Heart right ventricle (tissue), 16 donors: ENCODE data around the gene C4orf54. TPM values are rescaled to one million over a fixed set of nuclear protein-coding genes. Genes with fewer than 3 reads are reported as not detected.

Source experiments
- ATAC-seq, 8 donors: fragments of 200-7000 bp; cut with Tn5 transposase; one replicate each; pipeline ENCODE4 v1.9.1; 2020; ENCODE audit warnings: mild to moderate bottlenecking in 8 of 8, moderate library complexity in 8 of 8, moderate number of reproducible peaks in 1 of 8
- DNase-seq, 2 donors: peaks; one replicate each; pipeline ENCODE4 v3.0.0-alpha.2; 2020
- H3K27ac ChIP-seq, 10 donors: fragments of 200-600 bp; sonication (generic) in 2 of 10; one replicate each; pipeline versions ENCODE4 v1.5.0 to v1.8.0; 2020 to 2022; ENCODE audit warnings: mild to moderate bottlenecking in 3 of 10
- H3K27me3 ChIP-seq, 7 donors: fragments of 200-600 bp; one replicate each; pipeline ENCODE4 v1.8.0; 2021 to 2022; ENCODE audit warnings: mild to moderate bottlenecking in 2 of 7
- H3K36me3 ChIP-seq, 9 donors: fragments of 200-600 bp; sonication (generic) in 1 of 9; one replicate each; pipeline versions ENCODE4 v1.5.0 to v1.8.0; 2020 to 2022; ENCODE audit warnings: mild to moderate bottlenecking in 2 of 9
- H3K4me1 ChIP-seq, 9 donors: fragments of 200-600 bp; sonication (generic) in 1 of 9; one replicate each; pipeline versions ENCODE4 v1.5.0 to v1.8.0; 2020 to 2022; ENCODE audit warnings: mild to moderate bottlenecking in 4 of 9
- H3K4me3 ChIP-seq, 10 donors: fragments of 200-600 bp; sonication (generic) in 2 of 10; one replicate each; pipeline versions ENCODE4 v1.5.0 to v1.8.0; 2020 to 2022; ENCODE audit warnings: mild to moderate bottlenecking in 7 of 10, moderate library complexity in 2 of 10
- H3K9me3 ChIP-seq, 11 donors: fragments of 200-600 bp in 10 of 11; sonication (generic) in 2 of 11; one replicate each; pipeline versions ENCODE4 v1.5.0 to v1.8.0; 2013 to 2022; ENCODE audit warnings: mild to moderate bottlenecking in 2 of 11, control low read depth in 1 of 11, moderate library complexity in 1 of 11
- WGBS, 2 donors: extraction: QIAGEN DNeasy Blood & Tissue Kit; methylation state at CpG; one replicate each; pipeline ENCODE4 v1.1.7; 2013; ENCODE audit warnings: inconsistent platforms in 1 of 2; 5-methylcytosine and 5-hydroxymethylcytosine counted together
- intact Hi-C, 10 donors: fragments of 100-400 bp; cut with DNase I; formaldehyde crosslinking; loops; one replicate each; pipeline versions ENCODE4 v1.11.1 to v1.14.2; 2022
- polyA plus RNA-seq, 2 donors: library from polyadenylated mRNA; stranded (reverse); fragments of 200-250 nt; gene quantifications; one replicate each; pipeline ENCODE4 v1.2.3, GENCODE V29; 2013
- total RNA-seq, 10 donors: library from RNA; stranded (reverse); fragmentation: NEBNext Ultra II Directional in 3 of 10; extraction: Animal tissue kit (Norgen Biotek cat#: 25700) in 3 of 10; gene quantifications; one replicate each; pipeline versions ENCODE4 v1.2.1 to v1.2.4, GENCODE V29; 2021 to 2023
- TF ChIP-seq, protein P1 (sequence below), 9 donors: fragments of 200-600 bp; sonication (generic) in 2 of 9; IDR thresholded peaks; one replicate each; pipeline versions ENCODE4 v1.5.0 to v1.8.0; 2021 to 2022; ENCODE audit warnings: antibody characterized with exemption in 9 of 9, mild to moderate bottlenecking in 5 of 9, moderate library complexity in 1 of 9
- donor health status: Arrhythmogenic right ventricular cardiomyopathy.
- donor health status: ischemic (EF 13 %, LVEDD 7.1; RV severe dilation, severe dysfunction).
- donor health status: healthy with polysubstance abuse.
- donor health status: DM: no; HTN: yes; CAD: no.
- donor health status: DM: no; HTN: no; CAD: no.
- donor health status: ischemic (EF 25% LVEDD 6.9; RV normal size, moderate dysfunction).
- donor health status: ischemic (EF 25% LVEDD 5.7; RV mildly dilated, moderate dysfunction).
- donor health status: healthy.
- donor health status: DM: yes; HTN: yes; CAD: no.
- donor health status: Ischemic cardiomyopathy.
- donor health status: ischemic (EF 35%, LVEDD 5.7; RV mildly dilated, moderate dysfunction).
- donor health status: nonischemic (EF 11% LVEDD 7.7; RV severe dilation, severe dysfunction).
- donor health status: DM: yes; HTN: yes; CAD: no.
- donor health status: PGD.
- donor health status: ischemic (EF 29% LVEDD 5.4; RV normal size, mild dysfunction).
- donor health status: nonischemic (EF 23%, LVEDD 6.1; RV moderate dilation, normal function).

C4orf54 gene
- total and polyA plus RNA-seq, 12 donors: 0.68 to 14.4 (median 1.6) TPM

DNA sequence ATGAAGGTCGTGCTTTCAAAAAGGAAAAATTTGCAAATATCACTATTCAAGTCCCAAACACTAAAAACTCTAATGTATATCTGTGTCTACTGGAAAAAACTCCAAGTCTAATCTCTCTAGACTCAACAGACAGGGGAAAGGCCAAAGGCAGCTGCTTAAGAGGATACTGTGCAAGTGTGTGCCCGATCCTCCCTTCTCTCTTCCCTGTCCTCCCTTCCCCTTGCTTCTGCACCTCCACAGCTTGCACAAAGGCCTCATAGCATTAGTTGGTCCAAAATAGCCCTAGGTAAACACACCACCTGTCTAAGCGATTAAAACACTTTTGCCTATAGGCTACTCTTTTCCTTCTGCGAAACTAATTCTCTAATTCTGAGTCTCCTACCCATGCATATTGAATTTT is 10.6 kb downstream of the C4orf54 start:
- intact Hi-C loops: loop anchor here in 1 of 10 donors (10.0 kb wide), 2 partner anchors 82 to 158 kb away; partner anchors contain the start of gene TRMT10A
- H3K27me3 ChIP-seq: no peaks in the 10 kb centered on the region
- no peak overlapping the region for H3K4me3 ChIP-seq
- H3K9me3 ChIP-seq: no peaks in the 10 kb centered on the region
- ATAC-seq (no peak), DNase-seq (no peak)
- TF ChIP-seq, protein P1, sequence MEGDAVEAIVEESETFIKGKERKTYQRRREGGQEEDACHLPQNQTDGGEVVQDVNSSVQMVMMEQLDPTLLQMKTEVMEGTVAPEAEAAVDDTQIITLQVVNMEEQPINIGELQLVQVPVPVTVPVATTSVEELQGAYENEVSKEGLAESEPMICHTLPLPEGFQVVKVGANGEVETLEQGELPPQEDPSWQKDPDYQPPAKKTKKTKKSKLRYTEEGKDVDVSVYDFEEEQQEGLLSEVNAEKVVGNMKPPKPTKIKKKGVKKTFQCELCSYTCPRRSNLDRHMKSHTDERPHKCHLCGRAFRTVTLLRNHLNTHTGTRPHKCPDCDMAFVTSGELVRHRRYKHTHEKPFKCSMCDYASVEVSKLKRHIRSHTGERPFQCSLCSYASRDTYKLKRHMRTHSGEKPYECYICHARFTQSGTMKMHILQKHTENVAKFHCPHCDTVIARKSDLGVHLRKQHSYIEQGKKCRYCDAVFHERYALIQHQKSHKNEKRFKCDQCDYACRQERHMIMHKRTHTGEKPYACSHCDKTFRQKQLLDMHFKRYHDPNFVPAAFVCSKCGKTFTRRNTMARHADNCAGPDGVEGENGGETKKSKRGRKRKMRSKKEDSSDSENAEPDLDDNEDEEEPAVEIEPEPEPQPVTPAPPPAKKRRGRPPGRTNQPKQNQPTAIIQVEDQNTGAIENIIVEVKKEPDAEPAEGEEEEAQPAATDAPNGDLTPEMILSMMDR (IDR thresholded peaks at IDR 0.05): no peak
- no peak overlapping the region for H3K27ac ChIP-seq
- peaks cover 0 to 29% (median 13%) of the 10 kb centered on the region in 9 donors for H3K4me1 ChIP-seq
- H3K36me3 ChIP-seq: no peaks in the 10 kb centered on the region
- WGBS, 2 donors: 71 to 77% methylated on average over 4 of the region's 4 CpGs

DNA sequence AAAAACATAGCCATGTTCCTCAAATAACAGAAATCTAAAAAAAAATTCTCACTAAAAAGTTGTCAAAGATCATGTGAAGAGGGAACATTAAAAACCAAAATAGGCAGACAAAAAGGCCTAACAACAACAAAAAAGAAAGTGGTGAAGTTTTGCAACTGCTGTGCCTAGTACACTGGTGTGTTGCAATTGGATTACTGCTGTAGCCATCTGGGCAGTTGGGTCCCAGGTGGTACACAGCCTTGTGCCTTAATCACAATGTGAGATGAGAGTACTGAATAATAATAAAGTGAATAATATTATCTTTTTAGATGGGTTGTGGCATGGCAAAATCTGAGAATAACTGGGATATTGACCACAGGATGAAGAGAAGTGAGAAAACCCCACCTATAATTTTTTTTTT is 12.0 kb downstream of the C4orf54 start:
- no peaks in the 10 kb centered on the region for H3K27me3 ChIP-seq
- no peaks in the 10 kb centered on the region for H3K9me3 ChIP-seq
- peaks cover 0 to 29% (median 13%) of the 10 kb centered on the region in 9 donors for H3K4me1 ChIP-seq
- TF ChIP-seq, protein P1 (IDR thresholded peaks at IDR 0.05): no peak
- no peak for DNase-seq
- H3K36me3 ChIP-seq: no peaks in the 10 kb centered on the region
- peak overlapping the region in 1 of 10 donors; percentile 1 for H3K27ac ChIP-seq
- no peak for ATAC-seq
- intact Hi-C loops: loop anchor here in 1 of 10 donors (10.0 kb wide), 2 partner anchors 81 to 159 kb away; partner anchors contain the start of gene TRMT10A
- no peak overlapping the region for H3K4me3 ChIP-seq

DNA sequence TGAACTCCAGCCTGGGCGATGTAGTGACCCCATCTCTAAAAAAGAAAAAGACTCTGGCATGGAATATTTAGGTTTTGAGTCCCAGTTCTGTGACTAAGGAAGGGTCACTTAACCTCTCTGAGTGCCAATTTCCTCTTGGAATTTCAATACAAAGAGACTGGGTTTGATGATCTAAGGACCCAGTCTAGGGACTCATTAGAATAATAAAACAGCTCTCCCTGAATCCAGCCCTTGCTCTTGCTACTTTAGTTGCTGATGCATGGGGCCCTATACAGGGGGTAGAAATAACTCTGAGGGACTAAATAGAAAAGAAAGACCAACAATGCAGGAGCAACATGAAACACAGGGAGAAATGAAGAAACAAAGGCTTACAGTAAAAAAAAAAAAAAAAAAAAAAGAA is 12.6 kb downstream of the C4orf54 start:
- Histone ChIP-seq H3K27ac (no peak overlapping the region), H3K36me3 (no peaks in the 10 kb centered on the region), H3K4me3 (no peak overlapping the region), H3K4me1 (peaks cover 0 to 29% (median 13%) of the 10 kb centered on the region in 9 donors), H3K9me3 (no peaks in the 10 kb centered on the region), H3K27me3 (no peaks in the 10 kb centered on the region)
- TF ChIP-seq, protein P1 (IDR thresholded peaks at IDR 0.05): no peak
- DNase-seq: no peak
- ATAC-seq: no peak
- intact Hi-C loops: loop anchor here in 1 of 10 donors (10.0 kb wide), 2 partner anchors 80 to 160 kb away; partner anchors contain the start of gene TRMT10A
- WGBS, 2 donors: 87 to 91% methylated on average over 1 of the region's 1 CpG

DNA sequence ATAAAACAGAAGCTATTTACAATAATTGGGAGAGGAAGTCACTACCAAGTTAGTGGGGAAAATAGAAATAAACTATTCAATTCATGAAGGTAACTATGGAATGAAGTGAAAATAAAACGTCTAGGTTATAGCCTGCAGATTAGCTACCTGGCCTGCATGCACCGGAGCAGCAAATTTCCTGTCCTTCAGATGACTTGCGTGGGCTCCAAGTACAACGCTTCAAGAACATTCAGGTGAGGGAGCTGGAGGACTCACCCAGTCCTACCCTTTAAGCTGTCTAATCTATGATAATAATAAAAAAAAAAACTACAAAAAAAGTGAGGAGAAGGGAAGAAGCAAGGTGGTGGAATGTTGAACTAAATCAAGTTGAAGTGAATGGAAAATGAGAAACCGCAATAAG is 13.2 kb downstream of the C4orf54 start:
- ATAC-seq (no peak), DNase-seq (no peak)
- intact Hi-C loops: loop anchor here in 1 of 10 donors (10.0 kb wide), 2 partner anchors 80 to 160 kb away; partner anchors contain the start of gene TRMT10A
- no peaks in the 10 kb centered on the region for H3K36me3 ChIP-seq
- H3K4me3 ChIP-seq: no peak overlapping the region
- 56 to 64% methylated on average over 5 of the region's 5 CpGs for WGBS, 2 donors
- TF ChIP-seq, protein P1 (IDR thresholded peaks at IDR 0.05): no peak
- H3K9me3 ChIP-seq: no peaks in the 10 kb centered on the region
- no peaks in the 10 kb centered on the region for H3K27me3 ChIP-seq
- H3K27ac ChIP-seq: peak overlapping the region in 1 of 10 donors; percentile 35
- H3K4me1 ChIP-seq: peaks cover 0 to 29% (median 13%) of the 10 kb centered on the region in 9 donors
